GM21390 (cell line): ENCODE measurements around the gene GRK2.
A peak's percentile ranks its signal among the peaks of the same experiment; 100 is the strongest.

Experiments used
- ATAC-seq: cut with Tn5 transposase; IDR thresholded peaks from one replicate; pipeline ENCODE4 v1.9.1; 2021; ENCODE audit not compliant: unreplicated experiment

Gene GRK2

GRCh38 chr11:67280788-67281551 lies 14.7 kb downstream of the GRK2 start:
- ATAC-seq = no peak

GRCh38 chr11:67281552-67282150 lies 15.4 kb downstream of the GRK2 start:
- no peak for ATAC-seq

- no peak for ATAC-seq
Measured at GRCh38 chr11:67282155-67282875, 16.0 kb downstream of the GRK2 start.

- ATAC-seq = no peak
Measured at GRCh38 chr11:67282876-67283371, 16.7 kb downstream of the GRK2 start.

DNA sequence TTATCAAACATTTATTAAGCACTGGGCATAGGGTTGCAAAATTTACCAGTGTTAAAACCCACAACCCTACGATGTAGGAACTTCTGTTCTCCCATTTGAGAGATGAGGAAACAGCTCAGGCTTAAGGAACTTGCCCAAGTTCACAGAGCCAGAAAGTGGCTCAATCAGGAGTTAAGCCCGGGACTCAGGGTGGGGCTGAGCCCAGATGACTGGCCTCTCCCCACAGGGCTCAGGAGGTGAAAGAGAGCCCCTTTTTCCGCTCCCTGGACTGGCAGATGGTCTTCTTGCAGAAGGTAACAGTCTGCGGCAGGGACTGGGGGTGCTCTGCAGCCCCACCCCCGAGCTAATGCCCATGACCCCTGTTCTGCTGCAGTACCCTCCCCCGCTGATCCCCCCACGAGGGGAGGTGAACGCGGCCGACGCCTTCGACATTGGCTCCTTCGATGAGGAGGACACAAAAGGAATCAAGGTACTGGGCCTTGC lies 17.2 kb downstream of the GRK2 start:
- no peak for ATAC-seq

- ATAC-seq = no peak
Measured at GRCh38 chr11:67284811-67285540, 18.7 kb downstream of the GRK2 start.

GRCh38 chr11:67285541-67286498 lies 19.5 kb downstream of the GRK2 start:
- no peak for ATAC-seq

GRCh38 chr11:67286621-67287333 lies 20.5 kb downstream of the GRK2 start:
- no peak for ATAC-seq

DNA sequence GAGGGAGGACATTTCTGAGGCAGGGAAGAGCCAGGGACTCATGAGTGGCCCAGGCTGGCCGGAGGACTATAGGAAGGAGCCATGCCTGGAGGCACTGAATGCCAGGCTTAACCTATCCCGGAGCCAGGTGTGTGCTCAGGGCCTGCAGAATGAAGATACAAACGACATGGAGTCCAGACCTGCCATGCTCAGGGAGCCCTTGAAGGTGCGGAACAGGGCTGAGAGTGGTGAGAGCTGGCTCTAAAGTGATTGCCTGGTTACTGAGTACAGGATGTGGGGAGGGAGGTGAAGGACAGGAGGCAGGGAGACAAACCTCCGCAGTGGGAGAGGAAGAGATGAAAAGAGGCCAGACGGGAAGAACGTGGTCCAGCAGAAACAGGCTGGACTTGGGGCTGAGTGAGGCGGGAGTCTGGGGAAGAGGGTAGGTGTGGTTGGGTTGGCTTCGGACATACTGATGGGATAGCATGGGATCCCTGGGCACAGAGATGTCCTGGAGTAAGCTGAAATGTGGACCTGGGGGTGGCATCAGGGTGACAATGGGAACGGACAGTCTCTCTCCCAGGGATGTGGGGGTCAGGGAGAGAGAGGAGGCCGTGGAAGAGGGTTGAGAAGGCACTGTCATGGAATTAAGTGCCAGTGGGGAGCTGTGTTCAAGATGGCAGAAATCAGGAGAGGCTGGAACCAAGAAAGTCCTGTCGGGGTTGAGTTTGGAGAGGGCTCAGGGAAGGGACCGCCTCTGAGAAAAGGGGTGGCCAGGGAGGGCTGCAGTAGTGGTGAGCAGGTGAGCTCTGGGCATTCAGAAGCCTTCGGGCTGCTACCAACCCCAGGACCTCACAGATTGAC lies 21.3 kb downstream of the GRK2 start:
- ATAC-seq = no peak

DNA sequence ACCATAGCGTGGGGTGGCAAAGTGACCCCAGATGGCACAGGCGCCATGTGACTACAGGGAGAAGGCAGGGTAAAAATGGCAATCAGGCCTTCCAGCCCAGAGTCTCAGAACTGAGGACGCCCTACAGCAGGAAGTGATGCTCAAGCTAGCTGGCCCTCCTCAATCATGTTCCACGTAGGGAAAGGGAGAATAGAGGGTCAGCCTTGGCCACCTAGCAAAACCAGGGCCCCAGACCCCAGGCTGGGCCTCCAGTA lies 21.9 kb downstream of the GRK2 start:
- no peak for ATAC-seq

- peak; percentile 59 for ATAC-seq
Measured at GRCh38 chr11:67288452-67289225, 22.4 kb downstream of the GRK2 start.

DNA sequence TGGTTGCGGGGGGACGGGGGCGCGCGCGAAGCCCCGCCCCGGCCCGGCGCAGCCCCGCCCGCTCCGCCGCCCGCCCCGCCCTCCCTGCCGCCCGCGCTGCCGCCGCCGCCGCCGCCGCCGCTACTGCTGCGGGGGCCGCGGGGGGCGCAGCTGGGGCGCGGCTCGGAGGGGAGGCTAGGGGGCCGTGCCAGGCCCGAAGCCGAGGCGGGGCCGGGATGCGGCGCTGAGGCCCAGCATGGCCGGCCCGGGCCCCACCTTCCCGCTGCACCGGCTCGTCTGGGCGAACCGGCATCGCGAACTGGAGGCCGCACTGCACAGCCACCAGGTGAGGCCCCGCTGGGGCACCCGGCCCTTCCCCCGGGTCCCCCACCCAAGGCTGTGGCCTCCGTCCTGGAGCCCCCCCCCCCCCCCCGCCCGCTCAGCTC lies 23.0 kb downstream of the GRK2 start, which contains the start of gene ANKRD13D:
Gene ANKRD13D, plus strand, starts transcription at position 78 of the 425 bp plus-strand sequence. Its CDS starts 158 bp downstream, at position 236.
- ATAC-seq = peak; percentile 45

DNA sequence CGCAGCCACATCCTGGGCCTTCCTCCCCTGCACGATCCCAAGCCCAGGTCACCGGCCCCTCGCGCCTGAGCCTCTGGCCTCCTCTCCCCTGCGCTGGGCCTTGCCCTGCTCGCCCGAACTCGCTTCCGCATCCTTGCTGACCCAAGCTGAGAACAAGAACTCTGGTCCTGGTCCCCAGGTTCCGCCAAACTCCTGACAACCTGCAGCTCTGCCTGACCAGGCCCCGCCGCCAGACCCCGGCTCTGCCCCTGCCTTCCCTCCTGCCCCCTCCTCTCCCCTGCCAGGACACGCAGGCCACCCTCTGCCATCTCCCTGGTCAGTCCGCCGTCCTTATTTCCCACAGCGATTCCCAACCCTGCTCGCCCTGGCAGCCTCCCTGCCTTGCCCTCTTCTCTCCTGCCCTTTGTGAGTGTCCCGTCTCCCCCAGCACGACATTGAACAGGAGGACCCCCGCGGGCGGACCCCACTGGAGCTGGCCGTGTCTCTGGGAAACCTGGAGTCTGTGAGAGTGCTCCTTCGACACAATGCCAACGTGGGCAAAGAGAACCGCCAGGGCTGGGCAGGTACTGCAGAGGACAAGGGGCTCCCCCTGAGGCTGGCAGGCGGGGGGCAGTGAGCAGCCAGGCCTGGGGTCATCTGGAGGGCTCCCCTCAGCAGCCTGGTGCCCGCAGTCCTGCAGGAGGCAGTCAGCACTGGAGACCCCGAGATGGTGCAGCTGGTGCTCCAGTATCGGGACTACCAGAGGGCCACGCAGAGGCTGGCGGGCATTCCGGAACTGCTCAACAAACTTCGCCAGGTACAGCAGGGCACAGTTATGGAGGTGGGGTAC lies 23.6 kb downstream of the GRK2 start:
- no peak for ATAC-seq

DNA sequence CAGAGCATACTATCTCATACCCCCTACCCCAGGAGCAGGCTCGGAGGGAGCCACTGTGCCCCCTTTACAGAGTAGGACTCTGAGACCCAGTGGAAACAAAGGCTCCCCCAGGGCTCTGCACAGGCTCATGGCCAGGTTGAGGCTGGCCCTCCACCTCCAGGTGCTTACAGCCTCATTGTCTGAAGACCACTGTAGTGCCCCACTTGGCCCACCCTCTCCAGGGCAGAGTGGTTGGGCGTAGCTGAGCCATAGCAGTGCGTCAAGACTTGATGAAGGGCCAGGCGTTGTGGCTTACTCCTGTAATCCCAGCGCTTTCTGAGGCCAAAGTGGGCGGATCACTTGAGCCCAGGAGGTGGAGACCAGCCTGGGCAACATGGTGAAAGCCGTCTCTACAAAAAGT lies 24.5 kb downstream of the GRK2 start:
- ATAC-seq = no peak

- no peak for ATAC-seq
Measured at GRCh38 chr11:67291481-67292381, 25.5 kb downstream of the GRK2 start.

- ATAC-seq = no peak
Measured at GRCh38 chr11:67292671-67293070, 26.4 kb downstream of the GRK2 start.
